CD4-positive, alpha-beta memory T cell (primary cell): ENCODE measurements around the gene KLF17. TPM values are rescaled to one million over a fixed set of nuclear protein-coding genes. Genes with fewer than 3 reads are reported as not detected.

Source experiments
- CTCF ChIA-PET: fragments of 350-600 bp; sonication (Branson Sonifier 250); formaldehyde crosslinking; loops from one replicate; lab custom pipeline; 2021; ENCODE audit warnings: inconsistent platforms; ENCODE audit not compliant: partially characterized antibody; lab: Charles Lee
- POLR2A ChIA-PET: fragments of 350-600 bp; sonication (Branson Sonifier 250); formaldehyde crosslinking; loops from one replicate; lab custom pipeline; 2021; ENCODE audit not compliant: partially characterized antibody; lab: Charles Lee
- DNase-seq, 5 donors: peaks; one replicate each; pipeline versions ENCODE4 v3.0.0 to v3.0.0-alpha.2; 2020 to 2022; ENCODE audit warnings: mixed read lengths in 1 of 5
- H3K27ac ChIP-seq: one replicate; pipeline ENCODE4 v1.7.0; 2013; ENCODE audit warnings: low read depth, low read length
- H3K27me3 ChIP-seq: 2 replicates; pipeline ENCODE4 v1.7.0; 2013; ENCODE audit warnings: mild to moderate bottlenecking, low read length, moderate library complexity; ENCODE audit not compliant: insufficient read depth
- H3K36me3 ChIP-seq: 2 replicates; pipeline ENCODE4 v1.7.0; 2013; ENCODE audit warnings: mild to moderate bottlenecking, low read length, moderate library complexity; ENCODE audit not compliant: insufficient read depth
- H3K4me1 ChIP-seq: 2 replicates; pipeline ENCODE4 v1.7.0; 2013; ENCODE audit warnings: mild to moderate bottlenecking, low read length, moderate library complexity; ENCODE audit not compliant: insufficient read depth
- H3K4me3 ChIP-seq, 2 donors: one replicate each; pipeline ENCODE4 v1.7.0; 2013; ENCODE audit warnings: low read length in 2 of 2, mild to moderate bottlenecking in 1 of 2
- H3K9me3 ChIP-seq, 2 donors: one replicate each; pipeline ENCODE4 v1.7.0; 2013; ENCODE audit warnings: low read length in 2 of 2, control low read depth in 1 of 2; ENCODE audit not compliant: control insufficient read depth in 1 of 2
- H3K27ac Mint-ChIP-seq, 7 donors: one replicate each; pipeline ENCODE4 v1.8.0; 2020 to 2021; ENCODE audit warnings: mixed read lengths in 7 of 7, mild to moderate bottlenecking in 6 of 7, inconsistent platforms in 3 of 7, moderate library complexity in 3 of 7
- H3K27me3 Mint-ChIP-seq, 2 donors: one replicate each; pipeline ENCODE4 v1.8.0; 2020 to 2021; ENCODE audit warnings: mixed read lengths in 2 of 2
- H3K36me3 Mint-ChIP-seq, 2 donors: one replicate each; pipeline ENCODE4 v1.8.0; 2020 to 2021; ENCODE audit warnings: mixed read lengths in 2 of 2, inconsistent platforms in 1 of 2, mild to moderate bottlenecking in 1 of 2
- H3K4me1 Mint-ChIP-seq, 4 donors: one replicate each; pipeline ENCODE4 v1.8.0; 2020 to 2021; ENCODE audit warnings: mixed read lengths in 4 of 4, mild to moderate bottlenecking in 1 of 4
- H3K4me3 Mint-ChIP-seq, 8 donors: one replicate each; pipeline ENCODE4 v1.8.0; 2020 to 2021; ENCODE audit warnings: mixed read lengths in 8 of 8, mild to moderate bottlenecking in 7 of 8, moderate library complexity in 6 of 8, inconsistent platforms in 3 of 8
- H3K9me3 Mint-ChIP-seq, 8 donors: one replicate each; pipeline ENCODE4 v1.8.0; 2020 to 2021; ENCODE audit warnings: mixed read lengths in 8 of 8, mild to moderate bottlenecking in 5 of 8, inconsistent platforms in 3 of 8, moderate library complexity in 1 of 8
- intact Hi-C: fragments of 100-400 bp; cut with micrococcal nuclease; formaldehyde crosslinking; loops from one replicate; pipeline ENCODE4 v1.15.1; 2023
- polyA plus RNA-seq, 2 donors: library from polyadenylated mRNA; unstranded; fragments of 300-500 nt; fragmentation: Illumina TruSeq; gene quantifications; one replicate each; pipeline ENCODE4 v1.2.3, GENCODE V29; 2021
- total RNA-seq, 2 experiments: library from RNA; stranded (reverse); gene quantifications; one replicate each; pipeline ENCODE4 v1.2.3, GENCODE V29; 2021

KLF17 gene
- total and polyA plus RNA-seq, 4 experiments from 2014 or later: not detected

DNA sequence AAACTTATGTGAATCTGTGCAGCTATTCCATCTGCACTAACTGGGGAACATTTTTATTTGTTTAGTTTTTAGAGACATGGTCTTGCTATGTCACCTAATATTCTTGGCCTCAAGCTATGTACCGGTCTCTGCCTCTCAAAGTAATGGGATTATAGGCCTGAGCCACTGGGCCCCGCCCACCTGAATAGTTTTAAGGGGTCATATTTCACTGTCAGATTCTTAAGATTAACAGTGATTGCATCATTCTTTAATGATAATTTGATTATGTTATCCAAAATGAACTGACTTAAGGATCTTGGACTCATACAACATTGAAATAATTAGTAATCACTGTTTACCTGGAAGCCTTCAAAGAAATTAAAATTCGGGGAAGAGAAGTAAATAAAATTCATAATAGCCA, 35.4 kb downstream of the KLF17 start:
- Mint-ChIP-seq H3K4me1 (no peaks in the 10 kb centered on the region), H3K4me3 (no peak overlapping the region), H3K27ac (no peak overlapping the region), H3K27me3 (peaks cover 5 to 19% of the 10 kb centered on the region in 2 donors), H3K9me3 (no peaks in the 10 kb centered on the region), H3K36me3 (no peaks in the 10 kb centered on the region)
- H3K36me3 ChIP-seq: no peaks in the 10 kb centered on the region
- no peak for DNase-seq
- H3K4me1 ChIP-seq: no peaks in the 10 kb centered on the region
- CTCF ChIA-PET: no interaction called here
- POLR2A ChIA-PET: no interaction called here
- no peak overlapping the region for H3K4me3 ChIP-seq
- H3K27ac ChIP-seq: no peak overlapping the region
- H3K27me3 ChIP-seq: no peaks in the 10 kb centered on the region
- intact Hi-C loops: no loop called here
- no peaks in the 10 kb centered on the region for H3K9me3 ChIP-seq

DNA sequence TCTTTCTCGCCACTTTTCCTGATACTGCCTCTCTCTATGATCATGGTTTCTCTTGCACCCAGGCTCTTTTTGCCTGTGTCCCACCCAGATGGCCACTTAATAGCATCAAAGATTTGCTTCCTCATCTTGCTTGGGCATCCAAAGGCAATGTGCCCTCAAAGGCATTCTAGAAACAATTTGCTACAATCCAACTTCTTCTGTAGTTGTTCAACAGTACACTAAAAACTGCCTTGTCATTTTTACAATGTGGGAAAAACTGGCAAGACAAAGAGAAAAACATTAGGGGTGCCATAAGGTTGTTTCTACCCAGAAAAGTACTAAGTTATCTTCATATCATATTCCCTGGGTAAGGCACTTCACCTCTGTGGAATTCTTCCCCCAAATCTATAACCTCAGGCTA, 39.3 kb downstream of the KLF17 start:
- Mint-ChIP-seq H3K9me3 (peaks cover 0 to 12% (median 5%) of the 10 kb centered on the region in 8 donors), H3K4me3 (no peak overlapping the region), H3K36me3 (no peaks in the 10 kb centered on the region), H3K27ac (no peak overlapping the region), H3K27me3 (peaks cover 1 to 6% of the 10 kb centered on the region in 2 donors), H3K4me1 (no peaks in the 10 kb centered on the region)
- Histone ChIP-seq H3K9me3 (no peaks in the 10 kb centered on the region), H3K27ac (no peak overlapping the region), H3K36me3 (no peaks in the 10 kb centered on the region), H3K4me3 (no peak overlapping the region), H3K4me1 (no peaks in the 10 kb centered on the region), H3K27me3 (no peaks in the 10 kb centered on the region)
- intact Hi-C loops: no loop called here
- DNase-seq: no peak
- POLR2A ChIA-PET: no interaction called here
- CTCF ChIA-PET: no interaction called here

GRCh38 chr1:44158871-44159270, 40.2 kb downstream of the KLF17 start:
- CTCF ChIA-PET: no interaction called here
- Histone ChIP-seq H3K4me3 (no peak overlapping the region), H3K27me3 (no peaks in the 10 kb centered on the region), H3K9me3 (no peaks in the 10 kb centered on the region), H3K36me3 (no peaks in the 10 kb centered on the region), H3K4me1 (no peaks in the 10 kb centered on the region), H3K27ac (no peak overlapping the region)
- no peaks in the 10 kb centered on the region for H3K4me1 Mint-ChIP-seq
- no peak overlapping the region for H3K27ac Mint-ChIP-seq
- H3K4me3 Mint-ChIP-seq: no peak overlapping the region
- peaks cover 1 to 6% of the 10 kb centered on the region in 2 donors for H3K27me3 Mint-ChIP-seq
- POLR2A ChIA-PET: no interaction called here
- DNase-seq: no peak
- H3K9me3 Mint-ChIP-seq: peaks cover 0 to 12% (median 5%) of the 10 kb centered on the region in 8 donors
- intact Hi-C loops: no loop called here
- H3K36me3 Mint-ChIP-seq: no peaks in the 10 kb centered on the region

- ChIA-PET CTCF (no interaction called here), POLR2A (no interaction called here)
- Histone ChIP-seq H3K36me3 (no peaks in the 10 kb centered on the region), H3K9me3 (no peaks in the 10 kb centered on the region), H3K4me3 (no peak overlapping the region), H3K27me3 (no peaks in the 10 kb centered on the region), H3K27ac (no peak overlapping the region), H3K4me1 (no peaks in the 10 kb centered on the region)
- H3K9me3 Mint-ChIP-seq: peaks cover 0 to 12% (median 5%) of the 10 kb centered on the region in 8 donors
- no peak for DNase-seq
- H3K4me1 Mint-ChIP-seq: no peaks in the 10 kb centered on the region
- intact Hi-C loops: no loop called here
- no peak overlapping the region for H3K27ac Mint-ChIP-seq
- H3K36me3 Mint-ChIP-seq: no peaks in the 10 kb centered on the region
- peaks cover 1 to 4% of the 10 kb centered on the region in 2 donors for H3K27me3 Mint-ChIP-seq
- H3K4me3 Mint-ChIP-seq: no peak overlapping the region
Measured at GRCh38 chr1:44161546-44161945, 42.9 kb downstream of the KLF17 start.

DNA sequence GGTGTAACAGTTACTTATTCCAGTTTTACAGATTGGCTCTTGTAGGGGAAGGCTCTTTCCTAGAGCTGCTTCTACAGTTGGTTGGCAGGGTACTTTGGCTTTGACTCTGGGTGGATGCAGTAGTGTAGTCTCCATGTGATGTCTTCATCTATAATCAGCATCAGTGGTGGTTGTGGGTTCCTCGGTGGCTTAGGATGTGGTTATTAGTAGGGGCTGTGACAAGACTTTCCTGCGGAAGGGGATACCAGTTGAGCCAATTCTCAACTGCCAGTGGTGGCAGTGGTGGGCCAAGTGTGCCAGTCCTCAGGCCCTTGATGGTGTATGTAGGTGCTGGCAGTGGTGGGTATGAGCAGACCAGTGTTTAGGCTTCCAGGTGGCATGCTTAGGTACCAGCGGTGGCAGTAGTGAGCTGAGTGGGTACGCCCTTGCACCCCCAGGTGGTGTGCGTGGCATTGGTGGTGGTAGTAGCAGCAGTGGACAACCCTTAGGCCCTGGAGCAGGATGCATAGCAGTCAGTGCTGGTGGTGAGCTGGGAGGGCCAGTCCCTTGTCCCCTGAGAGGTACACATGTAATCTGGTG, 50.0 kb downstream of the KLF17 start:
- H3K4me1 Mint-ChIP-seq: peaks cover 0 to 1% (median 0%) of the 10 kb centered on the region in 4 donors
- DNase-seq: no peak
- peaks cover 3 to 17% (median 14%) of the 10 kb centered on the region in 8 donors for H3K9me3 Mint-ChIP-seq
- no peaks in the 10 kb centered on the region for H3K9me3 ChIP-seq
- H3K4me1 ChIP-seq: no peaks in the 10 kb centered on the region
- H3K27ac ChIP-seq: no peak overlapping the region
- peaks cover 3 to 14% of the 10 kb centered on the region in 2 donors for H3K27me3 Mint-ChIP-seq
- POLR2A ChIA-PET: no interaction called here
- intact Hi-C loops: no loop called here
- no peaks in the 10 kb centered on the region for H3K36me3 ChIP-seq
- H3K36me3 Mint-ChIP-seq: peaks cover 0 to under 1% of the 10 kb centered on the region in 2 donors
- H3K27me3 ChIP-seq: no peaks in the 10 kb centered on the region
- H3K27ac Mint-ChIP-seq: peak overlapping the region in 1 of 7 donors; percentile 38
- H3K4me3 Mint-ChIP-seq: no peak overlapping the region
- CTCF ChIA-PET: no interaction called here
- no peak overlapping the region for H3K4me3 ChIP-seq

- no peak overlapping the region for H3K27ac Mint-ChIP-seq
- intact Hi-C loops: no loop called here
- H3K4me3 Mint-ChIP-seq: no peak overlapping the region
- Histone ChIP-seq H3K9me3 (no peaks in the 10 kb centered on the region), H3K36me3 (no peaks in the 10 kb centered on the region), H3K27me3 (no peaks in the 10 kb centered on the region), H3K4me3 (no peak overlapping the region), H3K27ac (no peak overlapping the region), H3K4me1 (no peaks in the 10 kb centered on the region)
- H3K27me3 Mint-ChIP-seq: peaks cover 7 to 12% of the 10 kb centered on the region in 2 donors
- ChIA-PET POLR2A (no interaction called here), CTCF (no interaction called here)
- no peak for DNase-seq
- peaks cover 3 to 21% (median 16%) of the 10 kb centered on the region in 8 donors for H3K9me3 Mint-ChIP-seq
- peaks cover 0 to 1% (median 0%) of the 10 kb centered on the region in 4 donors for H3K4me1 Mint-ChIP-seq
- H3K36me3 Mint-ChIP-seq: peaks cover 0 to 4% of the 10 kb centered on the region in 2 donors
Measured at GRCh38 chr1:44170281-44170823, 51.7 kb downstream of the KLF17 start.

DNA sequence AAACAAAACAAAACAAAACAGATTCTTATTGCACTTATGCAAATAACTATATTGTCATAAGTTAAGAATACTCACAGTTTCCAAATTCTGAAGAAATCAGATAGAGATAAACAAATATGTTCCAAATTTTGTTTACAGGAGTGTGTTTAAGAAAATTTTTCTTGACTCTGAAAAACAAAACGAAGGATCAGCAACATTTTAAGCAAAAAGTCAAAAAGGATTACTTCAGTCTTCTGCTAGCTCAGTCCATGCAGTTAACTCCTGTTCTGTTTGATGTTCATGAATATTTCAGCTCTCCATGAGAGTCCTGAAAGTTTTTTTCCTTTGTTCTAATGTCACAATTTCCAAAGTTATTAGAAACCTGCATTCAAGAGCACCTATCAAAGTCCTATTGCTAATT, 56.0 kb downstream of the KLF17 start:
- Histone ChIP-seq H3K27me3 (no peaks in the 10 kb centered on the region), H3K9me3 (no peaks in the 10 kb centered on the region), H3K4me3 (no peak overlapping the region), H3K4me1 (no peaks in the 10 kb centered on the region), H3K36me3 (no peaks in the 10 kb centered on the region), H3K27ac (no peak overlapping the region)
- H3K4me1 Mint-ChIP-seq: no peaks in the 10 kb centered on the region
- CTCF ChIA-PET: no interaction called here
- intact Hi-C loops: no loop called here
- H3K9me3 Mint-ChIP-seq: peaks cover 0 to 13% (median 5%) of the 10 kb centered on the region in 8 donors
- H3K27ac Mint-ChIP-seq: no peak overlapping the region
- peaks cover 8 to 12% of the 10 kb centered on the region in 2 donors for H3K27me3 Mint-ChIP-seq
- POLR2A ChIA-PET: no interaction called here
- H3K4me3 Mint-ChIP-seq: no peak overlapping the region
- no peak for DNase-seq
- peaks cover 0 to 4% of the 10 kb centered on the region in 2 donors for H3K36me3 Mint-ChIP-seq
